ENCODE results near the gene MTMR1. TPM values are rescaled to one million over a fixed set of nuclear protein-coding genes. Genes with fewer than 3 reads are reported as not detected.

The MTMR1 gene
- total RNA-seq, 1 experiment from 2014 or later = 36.1 TPM

- Histone ChIP-seq H3K27ac (ENCODE audit: low read length) (no peak overlapping the region), H3K27me3 (ENCODE audit: control insufficient read depth, insufficient read depth, low read length) (no peaks in the 10 kb centered on the region), H3K36me3 (ENCODE audit: control insufficient read depth, insufficient read depth, low read length) (no peaks in the 10 kb centered on the region; the same call in 1 of the 2 replicates), H3K4me1 (ENCODE audit: control insufficient read depth, insufficient read depth, low read length) (no peaks in the 10 kb centered on the region), H3K9me3 (ENCODE audit: control insufficient read depth, insufficient read depth, low read depth, low read length) (no peaks in the 10 kb centered on the region), H3K4me3 (ENCODE audit: low read depth in 2 of 2, low read length in 2 of 2) (no peak overlapping the region)
- CTCF ChIA-PET = no interaction called here
- in situ Hi-C loops (cut with HindIII; ENCODE audit: low pct_unique_long_range_greater_than_20kb, low sequenced_read_pairs) (no loop called here), intact Hi-C loops (cut with micrococcal nuclease; ENCODE audit: unreplicated experiment) (no loop called here)
- DNase-seq (ENCODE audit: low read depth, low spot score) (no peak), ATAC-seq (no peak)
- TF ChIP-seq POLR2AphosphoS5 (IDR thresholded peaks at IDR 0.05; ENCODE audit: low read depth, low read length) = no peak
- TF ChIP-seq TCF7L2 (IDR thresholded peaks at IDR 0.05; ENCODE audit: low read depth, low read length) = no peak
- TF ChIP-seq SIN3A (IDR thresholded peaks at IDR 0.05; ENCODE audit: borderline replicate concordance, insufficient read depth, low read depth, low read length) = no peak
- TF ChIP-seq REST (IDR thresholded peaks at IDR 0.05; ENCODE audit: insufficient read depth in 1 of 2, low read depth in 2 of 2, low read length in 1 of 2) = no peak
- no peak for TF ChIP-seq CTCF (IDR thresholded peaks at IDR 0.05)
- BruUV-seq (replicated peaks) = no TSS peak
- POLR2A ChIA-PET = no interaction called here
These were observed 74.9 kb downstream of the MTMR1 start for GRCh38 chrX:150768132-150768485.

- intact Hi-C loops (cut with micrococcal nuclease; ENCODE audit: unreplicated experiment) (no loop called here), in situ Hi-C loops (cut with HindIII; ENCODE audit: low pct_unique_long_range_greater_than_20kb, low sequenced_read_pairs) (no loop called here)
- no peak for ATAC-seq
- Histone ChIP-seq H3K4me3 (ENCODE audit: low read depth in 2 of 2, low read length in 2 of 2) (no peak overlapping the region), H3K4me1 (ENCODE audit: control insufficient read depth, insufficient read depth, low read length) (no peaks in the 10 kb centered on the region), H3K27ac (ENCODE audit: low read length) (no peak overlapping the region), H3K27me3 (ENCODE audit: control insufficient read depth, insufficient read depth, low read length) (no peaks in the 10 kb centered on the region), H3K9me3 (ENCODE audit: control insufficient read depth, insufficient read depth, low read depth, low read length) (no peaks in the 10 kb centered on the region), H3K36me3 (ENCODE audit: control insufficient read depth, insufficient read depth, low read length) (no peaks in the 10 kb centered on the region; the same call in 1 of the 2 replicates)
- TF ChIP-seq REST (IDR thresholded peaks at IDR 0.05; ENCODE audit: insufficient read depth in 1 of 2, low read depth in 2 of 2, low read length in 1 of 2) (no peak), TCF7L2 (IDR thresholded peaks at IDR 0.05; ENCODE audit: low read depth, low read length) (no peak), POLR2AphosphoS5 (IDR thresholded peaks at IDR 0.05; ENCODE audit: low read depth, low read length) (no peak), SIN3A (IDR thresholded peaks at IDR 0.05; ENCODE audit: borderline replicate concordance, insufficient read depth, low read depth, low read length) (no peak), CTCF (IDR thresholded peaks at IDR 0.05) (no peak)
- no peak for DNase-seq (ENCODE audit: low read depth, low spot score)
- BruUV-seq (replicated peaks) = no TSS peak
- CTCF ChIA-PET = no interaction called here
- POLR2A ChIA-PET = no interaction called here
These were observed 75.5 kb downstream of the MTMR1 start for GRCh38 chrX:150768580-150769190.
